ENCODE measurements around the gene GRIK3. TPM values are rescaled to one million over a fixed set of nuclear protein-coding genes. Genes with fewer than 3 reads are reported as not detected.
A peak's percentile ranks its signal among the peaks of the same experiment; 100 is the strongest.

GRIK3 gene
- total and polyA plus RNA-seq, 2 experiments from 2014 or later: 0.31 to 2.9 TPM

GRCh38 chr1:36771240-36771639 is 263.1 kb downstream of the GRIK3 start:
- Histone ChIP-seq H3K4me3 (peak overlapping the region; percentile 45), H3K4me1 (ENCODE audit: insufficient read depth) (peaks cover 34% of the 10 kb centered on the region), H2AFZ (peak overlapping the region; percentile 87; the same call in 1 of the 2 replicates), H3K79me2 (replicated peaks; ENCODE audit: insufficient read depth) (no peaks in the 10 kb centered on the region), H3K4me2 (peak overlapping the region; percentile 70), H3K27ac (ENCODE audit: low read depth) (no peak overlapping the region), H3K9me2 (ENCODE audit: insufficient read depth) (0 out of 2 replicates have a peak, but pooled peaks cover 2% of the 10 kb centered on the region), H3F3A (replicated peaks; ENCODE audit: low read depth) (no peaks in the 10 kb centered on the region), H3K36me3 (ENCODE audit: insufficient read depth) (no peaks in the 10 kb centered on the region), H4K20me1 (replicated peaks; ENCODE audit: insufficient read depth) (no peaks in the 10 kb centered on the region), H3K27me3 (ENCODE audit: insufficient read depth) (no peaks in the 10 kb centered on the region)
- H3K4me3 Mint-ChIP-seq: peak overlapping the region; percentile 60
- peak overlapping the region; percentile 45; the same call in 1 of the 2 replicates for H3K27ac Mint-ChIP-seq
- H3K4me1 Mint-ChIP-seq: peaks cover 53% of the 10 kb centered on the region
- ATAC-seq (peak; percentile 86), DNase-seq (ENCODE audit: low spot score) (peak; percentile 67)
- TF ChIP-seq JUNB (IDR thresholded peaks at IDR 0.05; ENCODE audit: unreplicated experiment): no peak
- peak; percentile 45; the same call in 1 of the 2 replicates for TF ChIP-seq CREB1 (CRISPR knock-in tag; IDR thresholded peaks at IDR 0.05; ENCODE audit: low read depth)
- no peak for TF ChIP-seq ZNF114 (CRISPR knock-in tag; IDR thresholded peaks at IDR 0.05)
- TF ChIP-seq, protein P1, sequence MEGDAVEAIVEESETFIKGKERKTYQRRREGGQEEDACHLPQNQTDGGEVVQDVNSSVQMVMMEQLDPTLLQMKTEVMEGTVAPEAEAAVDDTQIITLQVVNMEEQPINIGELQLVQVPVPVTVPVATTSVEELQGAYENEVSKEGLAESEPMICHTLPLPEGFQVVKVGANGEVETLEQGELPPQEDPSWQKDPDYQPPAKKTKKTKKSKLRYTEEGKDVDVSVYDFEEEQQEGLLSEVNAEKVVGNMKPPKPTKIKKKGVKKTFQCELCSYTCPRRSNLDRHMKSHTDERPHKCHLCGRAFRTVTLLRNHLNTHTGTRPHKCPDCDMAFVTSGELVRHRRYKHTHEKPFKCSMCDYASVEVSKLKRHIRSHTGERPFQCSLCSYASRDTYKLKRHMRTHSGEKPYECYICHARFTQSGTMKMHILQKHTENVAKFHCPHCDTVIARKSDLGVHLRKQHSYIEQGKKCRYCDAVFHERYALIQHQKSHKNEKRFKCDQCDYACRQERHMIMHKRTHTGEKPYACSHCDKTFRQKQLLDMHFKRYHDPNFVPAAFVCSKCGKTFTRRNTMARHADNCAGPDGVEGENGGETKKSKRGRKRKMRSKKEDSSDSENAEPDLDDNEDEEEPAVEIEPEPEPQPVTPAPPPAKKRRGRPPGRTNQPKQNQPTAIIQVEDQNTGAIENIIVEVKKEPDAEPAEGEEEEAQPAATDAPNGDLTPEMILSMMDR (conservative IDR thresholded peaks at IDR 0.05; ENCODE audit: low read depth in 2 of 2): no peak
- TF ChIP-seq EZH2phosphoT487 (IDR thresholded peaks at IDR 0.05; ENCODE audit: unreplicated experiment): no peak
- TF ChIP-seq STAT1 (IDR thresholded peaks at IDR 0.05; ENCODE audit: unreplicated experiment): no peak
- TF ChIP-seq ZNF462 (CRISPR knock-in tag; IDR thresholded peaks at IDR 0.05): peak; percentile 47; the same call in 1 of the 2 replicates
- no peak for TF ChIP-seq EZH2 (IDR thresholded peaks at IDR 0.05; ENCODE audit: low read depth, unreplicated experiment)
- no peak for TF ChIP-seq REST (IDR thresholded peaks at IDR 0.05; ENCODE audit: unreplicated experiment)
- H3K9me3 Mint-ChIP-seq: no peaks in the 10 kb centered on the region; the same call in 2 of the 3 replicates
- H3K27me3 Mint-ChIP-seq (ENCODE audit: insufficient read depth, low read depth, poor library complexity): peaks cover 16% of the 10 kb centered on the region
- no peaks in the 10 kb centered on the region; the same call in 2 of the 3 replicates for H3K36me3 Mint-ChIP-seq (ENCODE audit: low read depth)
